Stimulated activated CD8-positive, alpha-beta memory T cell treated with anti-CD3 and anti-CD28 coated beads, Interleukin-2, amount 100 ng/mL, for 48 hours (primary cell): Measurements from ENCODE around the gene LCT.

Experiments
- DNase-seq, 2 donors: peaks; one replicate each; pipeline ENCODE4 v3.0.0-alpha.2; 2020; ENCODE audit warnings: low read depth in 2 of 2

LCT gene

DNA sequence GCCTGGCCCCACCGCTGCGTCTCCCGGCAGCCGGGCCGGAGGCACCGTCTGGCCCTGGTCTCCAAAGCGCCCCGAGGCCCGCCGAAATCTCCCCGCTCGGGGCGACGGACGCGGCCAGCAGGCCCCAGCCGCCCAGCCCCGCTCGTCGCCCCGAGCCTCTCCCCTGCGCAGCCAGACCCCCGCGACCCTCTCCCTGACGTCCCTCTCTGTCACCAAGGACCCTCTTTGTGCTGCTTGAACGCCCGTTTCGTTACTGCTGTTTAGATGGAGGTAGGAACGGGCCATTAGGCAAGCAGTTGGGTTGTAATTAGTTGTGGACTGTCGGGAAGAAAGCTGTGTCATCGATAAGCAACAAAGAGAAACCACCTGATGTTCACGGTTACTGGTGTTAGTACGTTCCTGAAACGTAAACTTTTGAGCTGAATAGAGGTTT lies 94.6 kb downstream of the LCT start:
- DNase-seq: no peak

DNA sequence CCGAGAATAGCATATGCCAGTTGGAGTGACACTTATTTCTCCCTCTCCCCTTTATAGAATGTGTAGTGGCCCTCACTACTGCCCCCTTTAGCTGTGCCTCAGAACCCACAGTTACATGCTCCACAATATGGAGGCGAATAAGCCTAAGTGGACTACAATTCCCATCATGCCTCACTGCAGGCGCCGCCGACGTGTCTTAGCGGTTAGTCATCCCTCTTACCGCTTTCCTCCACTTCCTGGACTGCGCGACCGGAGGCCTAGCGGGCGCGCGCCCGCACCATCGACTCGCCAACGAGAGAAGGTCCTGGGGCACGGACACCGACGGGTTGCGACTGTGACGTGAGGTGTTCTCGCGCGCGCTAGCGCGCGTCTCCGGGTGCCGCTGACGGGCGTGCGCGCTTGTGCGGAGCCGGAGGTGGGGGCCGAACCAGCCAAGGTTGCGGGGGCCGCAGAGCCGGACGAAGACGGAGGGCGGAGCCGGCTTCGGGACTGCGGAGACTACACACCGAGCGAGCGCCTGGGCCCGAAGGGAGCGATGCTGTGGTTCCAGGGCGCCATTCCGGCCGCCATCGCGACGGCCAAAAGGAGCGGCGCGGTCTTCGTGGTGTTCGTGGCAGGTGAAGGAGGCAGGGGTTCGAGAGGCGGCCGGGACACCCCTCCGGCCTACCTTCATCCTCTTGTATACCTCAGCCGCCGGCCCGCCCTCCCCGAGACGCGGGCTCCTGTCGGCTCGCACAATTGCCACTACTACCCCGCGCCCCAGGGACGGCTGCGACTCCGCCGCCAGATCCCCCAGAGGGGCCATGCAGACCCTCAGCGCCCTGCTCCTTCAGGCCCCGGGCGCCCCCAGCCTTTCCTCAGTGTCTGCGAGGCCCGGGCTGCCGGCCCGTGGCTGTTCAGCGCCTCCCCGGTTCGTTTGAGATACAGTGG lies 95.3 kb downstream of the LCT start, which contains the start of gene UBXN4:
UBXN4 (plus strand) TSS at position 461 of the 930 bp plus-strand sequence; CDS start at position 536, 75 bp downstream.
- DNase-seq: peak; percentile 95

DNA sequence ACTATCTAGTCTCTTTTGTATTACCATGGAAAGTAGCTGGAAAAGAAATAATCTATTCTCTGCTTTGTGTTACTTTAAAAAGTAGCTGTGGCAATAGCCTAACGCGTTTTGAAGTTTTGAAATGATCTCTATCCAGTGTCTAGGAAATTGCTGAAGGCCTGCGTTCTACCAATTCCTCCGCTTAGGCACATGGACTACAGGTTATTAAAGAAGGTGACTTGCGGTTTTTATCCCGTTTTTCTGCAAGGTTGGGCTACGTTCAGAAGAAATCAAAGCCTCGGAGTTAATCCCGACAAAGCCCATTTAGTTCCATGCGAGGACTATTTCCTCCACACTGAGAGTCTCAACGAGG lies 96.0 kb downstream of the LCT start:
- DNase-seq: no peak

DNA sequence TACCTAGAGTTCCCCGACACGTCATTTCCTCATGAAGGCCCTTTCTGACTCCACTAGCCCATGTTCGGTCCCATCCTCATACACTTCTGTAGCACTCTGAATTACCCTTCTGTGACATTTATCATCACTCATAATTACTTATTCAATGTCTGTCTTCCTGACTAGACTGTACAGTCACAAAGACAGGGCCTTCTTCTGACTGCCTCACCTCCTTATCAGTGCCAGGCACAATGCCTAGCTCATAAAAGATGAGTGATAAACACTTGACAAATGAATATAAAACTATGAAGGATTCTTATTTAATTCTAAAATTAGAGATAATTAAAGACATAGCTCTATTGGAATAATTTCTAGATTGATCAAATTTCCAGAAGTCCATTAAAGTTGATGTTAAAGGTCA lies 96.8 kb downstream of the LCT start:
- no peak for DNase-seq
